Measurements from ENCODE around the gene TUB.

DNA sequence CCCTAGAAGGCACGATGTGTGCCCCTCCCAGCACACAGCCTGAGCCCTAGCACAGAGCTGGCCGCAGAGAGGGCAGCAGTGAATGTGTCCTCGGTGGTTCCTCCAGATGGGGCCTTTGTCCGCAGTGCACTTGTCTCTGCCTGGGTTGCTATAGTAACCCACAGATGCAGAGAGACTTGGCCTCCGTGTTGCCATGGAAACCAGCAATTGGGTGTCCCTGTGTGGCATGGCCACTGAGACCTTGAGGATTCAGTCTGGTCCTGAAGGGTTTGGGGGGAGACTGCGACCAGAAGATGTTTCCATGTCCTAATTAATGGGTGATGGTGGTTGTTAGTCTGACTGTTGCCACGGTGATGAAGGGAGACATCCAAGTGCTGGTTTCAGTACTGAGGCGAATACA, 42.6 kb upstream of the TUB start:
- TF ChIP-seq, protein P1, sequence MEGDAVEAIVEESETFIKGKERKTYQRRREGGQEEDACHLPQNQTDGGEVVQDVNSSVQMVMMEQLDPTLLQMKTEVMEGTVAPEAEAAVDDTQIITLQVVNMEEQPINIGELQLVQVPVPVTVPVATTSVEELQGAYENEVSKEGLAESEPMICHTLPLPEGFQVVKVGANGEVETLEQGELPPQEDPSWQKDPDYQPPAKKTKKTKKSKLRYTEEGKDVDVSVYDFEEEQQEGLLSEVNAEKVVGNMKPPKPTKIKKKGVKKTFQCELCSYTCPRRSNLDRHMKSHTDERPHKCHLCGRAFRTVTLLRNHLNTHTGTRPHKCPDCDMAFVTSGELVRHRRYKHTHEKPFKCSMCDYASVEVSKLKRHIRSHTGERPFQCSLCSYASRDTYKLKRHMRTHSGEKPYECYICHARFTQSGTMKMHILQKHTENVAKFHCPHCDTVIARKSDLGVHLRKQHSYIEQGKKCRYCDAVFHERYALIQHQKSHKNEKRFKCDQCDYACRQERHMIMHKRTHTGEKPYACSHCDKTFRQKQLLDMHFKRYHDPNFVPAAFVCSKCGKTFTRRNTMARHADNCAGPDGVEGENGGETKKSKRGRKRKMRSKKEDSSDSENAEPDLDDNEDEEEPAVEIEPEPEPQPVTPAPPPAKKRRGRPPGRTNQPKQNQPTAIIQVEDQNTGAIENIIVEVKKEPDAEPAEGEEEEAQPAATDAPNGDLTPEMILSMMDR (conservative IDR thresholded peaks at IDR 0.05; ENCODE audit: low read depth, low read length), result no peak
- TF ChIP-seq EZH2 (IDR thresholded peaks at IDR 0.05; ENCODE audit: borderline replicate concordance, low read depth, low read length, poor library complexity, severe bottlenecking), result no peak

Measured in A673 (cell line).